DOHH2 (cell line): ENCODE measurements around the gene HIBADH.

ENCODE experiments used
- CTCF ChIP-seq: fragments of 200-600 bp; sonication (generic); IDR thresholded peaks from one replicate; pipeline ENCODE4 v1.5.1; 2014; ENCODE audit warnings: antibody characterized with exemption, mild to moderate bottlenecking, low read depth, low read length; ENCODE audit not compliant: poor library complexity, severe bottlenecking
- EZH2phosphoT487 ChIP-seq: fragments of 200-600 bp; sonication (generic); IDR thresholded peaks from 2 replicates; pipeline ENCODE4 v1.6.1; 2017; ENCODE audit warnings: borderline replicate concordance, mild to moderate bottlenecking, antibody characterized with exemption, low read length, moderate library complexity, mixed read lengths

GRCh38 chr7:27688646-27689045 lies 26.0 kb upstream of the HIBADH start:
- TF ChIP-seq CTCF (no peak), EZH2phosphoT487 (no peak)
